ENCODE data around the gene AOPEP.

AOPEP gene

DNA sequence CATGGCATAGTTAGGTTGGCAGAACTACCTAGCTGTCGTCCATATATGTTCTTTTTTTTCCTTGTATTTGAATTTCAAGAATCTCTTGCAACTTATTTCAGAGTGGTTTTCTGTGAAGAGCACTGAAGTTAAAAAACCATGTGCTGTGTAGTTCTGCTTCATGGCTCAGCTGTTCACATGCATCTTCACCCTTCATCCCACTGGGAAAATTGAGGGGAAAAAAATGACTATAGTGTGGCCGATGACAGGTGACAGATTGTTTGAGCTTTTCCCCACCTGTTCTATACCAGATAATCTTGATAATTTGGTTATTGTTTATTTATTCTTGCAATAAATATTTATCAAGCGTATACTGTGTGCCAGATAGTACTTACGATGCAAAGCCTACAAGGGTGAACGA lies 77.8 kb downstream of the AOPEP start:
- H3K4me3 ChIP-seq (ENCODE audit: low read depth, low read length) = no peak overlapping the region

DNA sequence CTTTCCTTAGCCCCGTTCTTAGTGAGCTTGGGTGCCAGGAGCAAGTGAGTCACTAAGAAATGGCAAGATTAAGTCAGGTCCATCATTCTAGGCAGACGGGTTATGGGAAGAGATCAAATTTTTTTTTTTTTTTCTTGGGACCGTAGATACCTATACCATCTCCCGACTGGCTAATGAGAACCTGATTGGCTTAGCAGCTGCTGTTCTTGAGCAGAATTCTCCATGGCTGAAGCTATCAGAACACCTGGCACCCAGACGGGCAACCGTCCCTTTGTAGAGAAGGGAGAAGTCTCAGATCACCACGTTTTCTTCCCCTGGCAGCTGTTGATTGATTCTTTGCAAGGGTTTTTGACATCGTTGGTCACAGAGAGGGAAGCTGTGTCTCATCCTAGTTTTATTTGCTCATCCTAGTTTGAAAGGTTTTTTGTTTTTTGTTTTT lies 78.6 kb downstream of the AOPEP start:
- no peak overlapping the region for H3K4me3 ChIP-seq (ENCODE audit: low read depth, low read length)
- TF ChIP-seq, protein P1, sequence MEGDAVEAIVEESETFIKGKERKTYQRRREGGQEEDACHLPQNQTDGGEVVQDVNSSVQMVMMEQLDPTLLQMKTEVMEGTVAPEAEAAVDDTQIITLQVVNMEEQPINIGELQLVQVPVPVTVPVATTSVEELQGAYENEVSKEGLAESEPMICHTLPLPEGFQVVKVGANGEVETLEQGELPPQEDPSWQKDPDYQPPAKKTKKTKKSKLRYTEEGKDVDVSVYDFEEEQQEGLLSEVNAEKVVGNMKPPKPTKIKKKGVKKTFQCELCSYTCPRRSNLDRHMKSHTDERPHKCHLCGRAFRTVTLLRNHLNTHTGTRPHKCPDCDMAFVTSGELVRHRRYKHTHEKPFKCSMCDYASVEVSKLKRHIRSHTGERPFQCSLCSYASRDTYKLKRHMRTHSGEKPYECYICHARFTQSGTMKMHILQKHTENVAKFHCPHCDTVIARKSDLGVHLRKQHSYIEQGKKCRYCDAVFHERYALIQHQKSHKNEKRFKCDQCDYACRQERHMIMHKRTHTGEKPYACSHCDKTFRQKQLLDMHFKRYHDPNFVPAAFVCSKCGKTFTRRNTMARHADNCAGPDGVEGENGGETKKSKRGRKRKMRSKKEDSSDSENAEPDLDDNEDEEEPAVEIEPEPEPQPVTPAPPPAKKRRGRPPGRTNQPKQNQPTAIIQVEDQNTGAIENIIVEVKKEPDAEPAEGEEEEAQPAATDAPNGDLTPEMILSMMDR (IDR thresholded peaks at IDR 0.05; ENCODE audit: borderline replicate concordance, insufficient read depth, low read depth, low read length) = no peak

More for the DNA sequence above, 77.8 kb downstream of the AOPEP start:
- TF ChIP-seq, protein P1 (IDR thresholded peaks at IDR 0.05; ENCODE audit: borderline replicate concordance, insufficient read depth, low read depth, low read length) = no peak

DNA sequence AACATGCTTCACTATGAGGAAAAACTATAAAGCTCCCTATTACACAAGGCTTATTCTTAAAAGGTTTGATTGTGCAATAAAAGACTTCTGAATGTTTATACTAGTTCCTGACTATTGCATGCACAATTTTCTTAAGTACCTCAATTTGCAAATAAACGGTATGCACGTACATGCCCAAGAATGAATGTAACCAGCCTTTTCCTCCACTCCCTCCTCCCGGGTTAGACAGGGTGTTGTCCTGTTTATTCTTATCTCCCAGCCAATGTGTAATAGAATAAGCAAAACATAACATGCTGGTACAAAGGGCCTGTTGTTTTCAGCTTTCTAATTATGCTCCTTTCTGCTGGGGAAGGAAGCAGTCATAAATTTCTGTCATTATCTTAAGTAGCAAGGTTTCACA lies 79.1 kb downstream of the AOPEP start:
- TF ChIP-seq, protein P1 (IDR thresholded peaks at IDR 0.05; ENCODE audit: borderline replicate concordance, insufficient read depth, low read depth, low read length) = no peak

DNA sequence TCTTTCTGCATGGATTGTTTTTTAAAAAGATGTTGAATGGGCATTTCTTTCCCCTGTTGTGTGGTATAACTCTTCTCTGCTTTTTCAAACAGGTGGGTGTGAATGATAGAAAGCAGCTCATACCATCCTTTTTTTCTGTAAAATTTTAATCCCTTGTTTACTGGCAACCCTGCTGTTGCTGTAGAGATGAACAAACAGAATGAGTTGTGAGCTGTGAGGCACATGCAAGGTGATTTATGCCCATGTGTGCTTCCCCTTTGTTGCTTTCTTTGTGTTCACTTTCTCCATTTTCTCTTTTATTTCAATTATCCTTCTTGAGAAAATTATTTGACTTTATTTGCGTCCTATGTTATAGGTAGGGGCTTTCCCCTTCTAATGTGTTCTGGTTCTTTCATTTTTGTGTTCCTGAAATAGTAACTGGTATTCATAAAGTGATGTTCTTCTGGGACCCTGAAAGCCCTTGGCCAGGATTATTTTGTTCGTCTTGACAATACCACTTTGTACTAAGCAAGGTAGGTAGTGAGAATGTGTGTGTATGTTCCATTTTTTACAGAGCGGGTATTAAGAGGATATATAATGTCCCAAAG lies 79.9 kb downstream of the AOPEP start:
- no peak overlapping the region for H3K4me3 ChIP-seq (ENCODE audit: low read depth, low read length)
- TF ChIP-seq, protein P1 (IDR thresholded peaks at IDR 0.05; ENCODE audit: borderline replicate concordance, insufficient read depth, low read depth, low read length) = no peak

More for the DNA sequence above, 79.1 kb downstream of the AOPEP start:
- H3K4me3 ChIP-seq (ENCODE audit: low read depth, low read length) = no peak overlapping the region

DNA sequence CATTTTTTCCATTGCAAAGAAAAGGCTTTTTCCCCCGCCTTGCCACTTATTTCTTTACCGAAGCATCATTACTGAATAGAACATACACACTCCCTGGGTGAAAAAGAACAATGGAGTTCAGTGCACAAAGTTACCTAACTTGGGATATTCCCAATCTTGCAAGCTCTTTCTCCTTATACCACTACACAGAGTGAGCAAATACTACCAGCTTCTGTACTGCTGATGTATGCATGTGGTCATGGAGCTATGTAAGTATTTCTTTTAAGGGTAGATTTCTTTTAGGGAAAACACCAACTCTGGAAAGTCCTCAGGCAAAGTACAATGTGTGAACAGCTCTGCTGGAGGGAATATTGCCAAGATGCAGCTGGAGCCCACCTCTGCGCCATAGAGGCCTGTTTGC lies 81.1 kb downstream of the AOPEP start:
- no peak overlapping the region for H3K4me3 ChIP-seq (ENCODE audit: low read depth, low read length)
- TF ChIP-seq, protein P1 (IDR thresholded peaks at IDR 0.05; ENCODE audit: borderline replicate concordance, insufficient read depth, low read depth, low read length) = no peak

DNA sequence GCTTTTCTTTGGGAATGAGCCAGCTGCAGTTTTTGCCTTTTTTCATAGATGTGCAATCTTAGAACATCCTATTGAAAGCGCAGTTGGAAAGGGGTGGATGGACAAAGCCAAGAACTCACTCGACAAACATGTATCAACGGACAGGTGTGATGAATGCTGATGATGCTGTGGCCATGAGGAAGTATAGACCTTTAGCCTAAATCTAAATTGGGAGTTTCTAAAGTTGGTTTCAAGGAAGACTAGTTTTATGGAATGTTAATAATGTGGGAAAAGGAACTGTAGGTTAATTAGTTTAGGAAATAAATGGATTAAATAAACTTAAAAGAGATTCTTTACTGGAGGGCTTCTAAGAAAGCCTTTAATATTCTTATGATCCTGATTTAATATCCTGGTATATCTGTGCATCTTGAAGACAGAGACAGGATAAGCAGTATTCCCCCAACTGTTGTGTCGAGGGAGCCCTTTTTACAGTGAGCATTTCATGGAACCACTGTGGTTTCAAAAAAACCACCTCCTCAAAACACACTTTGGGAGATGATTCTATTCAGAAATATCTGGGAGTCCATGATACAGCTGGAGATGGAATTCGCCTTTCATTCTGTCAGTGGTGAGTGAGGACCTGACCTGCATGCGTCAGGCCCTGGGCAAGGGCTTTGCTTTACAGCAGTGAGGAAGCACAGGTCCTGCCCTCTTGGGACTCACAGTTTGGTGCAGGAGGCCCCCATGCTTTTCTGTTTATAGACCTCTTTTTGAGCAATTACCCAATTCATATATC lies 82.6 kb downstream of the AOPEP start:
- H3K4me3 ChIP-seq (ENCODE audit: low read depth, low read length) = no peak overlapping the region
- TF ChIP-seq, protein P1 (IDR thresholded peaks at IDR 0.05; ENCODE audit: borderline replicate concordance, insufficient read depth, low read depth, low read length) = no peak

DNA sequence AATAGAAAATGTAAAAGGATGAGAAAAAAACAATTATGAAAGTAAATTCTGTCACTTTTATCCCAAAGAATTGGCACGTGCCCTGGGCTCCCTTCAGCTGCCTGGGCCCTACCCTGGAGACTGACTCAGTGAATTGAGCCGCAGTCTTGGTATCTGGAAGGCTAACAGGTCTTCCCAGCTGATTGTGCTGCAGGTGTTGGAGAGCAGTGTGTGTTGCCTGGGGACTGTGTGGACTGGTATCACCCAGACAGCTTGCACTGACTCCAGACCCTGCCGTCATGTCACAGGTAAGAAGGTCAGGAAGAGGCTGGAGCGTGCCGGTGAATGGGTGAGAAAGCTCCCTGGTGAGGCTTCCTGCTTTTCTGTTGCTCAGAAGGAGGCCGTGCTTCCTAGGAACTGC lies 83.3 kb downstream of the AOPEP start:
- TF ChIP-seq, protein P1 (IDR thresholded peaks at IDR 0.05; ENCODE audit: borderline replicate concordance, insufficient read depth, low read depth, low read length) = no peak
- no peak overlapping the region for H3K4me3 ChIP-seq (ENCODE audit: low read depth, low read length)

Data from GM12875 (cell line).